Gastrocnemius medialis (tissue), 4 donors: ENCODE results near the gene MYO1B.

Experiments
- CTCF ChIP-seq, 5 experiments: fragments of 450-650 bp in 3 of 5; fragments of 200-600 bp in 2 of 5; sonication (generic) in 2 of 5; IDR thresholded peaks in 4 of 5; conservative IDR thresholded peaks in 1 of 5; 1 replicate in 4 of 5; 2 replicates in 1 of 5; pipeline ENCODE4 v1.5.1; 2016 to 2019; ENCODE audit warnings: antibody characterized with exemption in 5 of 5, mild to moderate bottlenecking in 3 of 5, moderate library complexity in 3 of 5
- POLR2A ChIP-seq, 2 donors: fragments of 450-650 bp; IDR thresholded peaks; one replicate each; pipeline ENCODE4 v1.6.1; 2017; ENCODE audit warnings: antibody characterized with exemption in 2 of 2, mild to moderate bottlenecking in 2 of 2, moderate library complexity in 2 of 2

- TF ChIP-seq CTCF (IDR thresholded peaks at IDR 0.05 in 4 of 5, conservative IDR thresholded peaks at IDR 0.05 in 1 of 5) (no peak), POLR2A (IDR thresholded peaks at IDR 0.05) (no peak)
These were observed 40.8 kb upstream of the MYO1B start for GRCh38 chr2:191204433-191204832.
